Kidney epithelial cell (primary cell): ENCODE measurements around the gene COA6. TPM values are rescaled to one million over a fixed set of nuclear protein-coding genes. Genes with fewer than 3 reads are reported as not detected.

Experiments
- DNase-seq: peaks from one replicate; pipeline ENCODE4 v3.0.0-alpha.2; 2010; ENCODE audit warnings: low read depth
- H3K27me3 ChIP-seq: 2 replicates; pipeline ENCODE4 v1.6.0; 2011; ENCODE audit warnings: low read length; ENCODE audit not compliant: control insufficient read depth, insufficient read depth
- H3K36me3 ChIP-seq: 2 replicates; pipeline ENCODE4 v1.5.1; 2011; ENCODE audit warnings: low read length; ENCODE audit not compliant: control insufficient read depth, insufficient read depth
- H3K4me3 ChIP-seq: 2 replicates; pipeline ENCODE4 v1.5.1; 2011; ENCODE audit warnings: low read depth, mild to moderate bottlenecking, control low read depth, low read length
- total RNA-seq: library from RNA; depleted of rRNA; stranded (reverse); fragments of >200 nt; gene quantifications from 2 replicates; pipeline ENCODE4 v1.2.3, GENCODE V29; 2015
- TF ChIP-seq, protein P1 (sequence below): IDR thresholded peaks from 2 replicates; pipeline ENCODE4 v1.5.1; 2011; ENCODE audit warnings: mild to moderate bottlenecking, moderate library complexity, low read length, control low read depth, inconsistent platforms; ENCODE audit not compliant: insufficient read depth, poor library complexity, severe bottlenecking

Gene COA6
- total RNA-seq, 1 donor from 2014 or later, result 46.2 TPM

DNA sequence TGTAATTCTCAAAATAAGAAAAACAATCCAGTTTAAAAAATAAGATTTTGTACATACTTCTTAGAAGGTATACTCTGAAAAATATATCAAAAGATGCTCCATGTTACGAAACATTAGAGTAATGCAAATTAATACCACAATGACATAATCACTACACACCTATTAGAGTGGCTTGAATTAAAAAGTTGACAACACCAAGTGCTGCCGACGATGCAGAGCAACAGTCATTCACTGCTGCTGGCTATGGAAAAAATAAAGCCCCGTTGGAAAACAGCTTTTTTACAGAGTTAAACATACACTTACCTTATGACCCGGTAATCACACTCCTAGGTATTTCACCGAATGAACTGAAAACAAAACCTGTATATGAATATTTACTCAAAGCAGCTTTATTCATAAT is 14.8 kb downstream of the COA6 start:
- Histone ChIP-seq H3K36me3 (no peaks in the 10 kb centered on the region), H3K27me3 (no peaks in the 10 kb centered on the region), H3K4me3 (no peak overlapping the region)
- DNase-seq, result no peak
- TF ChIP-seq, protein P1, sequence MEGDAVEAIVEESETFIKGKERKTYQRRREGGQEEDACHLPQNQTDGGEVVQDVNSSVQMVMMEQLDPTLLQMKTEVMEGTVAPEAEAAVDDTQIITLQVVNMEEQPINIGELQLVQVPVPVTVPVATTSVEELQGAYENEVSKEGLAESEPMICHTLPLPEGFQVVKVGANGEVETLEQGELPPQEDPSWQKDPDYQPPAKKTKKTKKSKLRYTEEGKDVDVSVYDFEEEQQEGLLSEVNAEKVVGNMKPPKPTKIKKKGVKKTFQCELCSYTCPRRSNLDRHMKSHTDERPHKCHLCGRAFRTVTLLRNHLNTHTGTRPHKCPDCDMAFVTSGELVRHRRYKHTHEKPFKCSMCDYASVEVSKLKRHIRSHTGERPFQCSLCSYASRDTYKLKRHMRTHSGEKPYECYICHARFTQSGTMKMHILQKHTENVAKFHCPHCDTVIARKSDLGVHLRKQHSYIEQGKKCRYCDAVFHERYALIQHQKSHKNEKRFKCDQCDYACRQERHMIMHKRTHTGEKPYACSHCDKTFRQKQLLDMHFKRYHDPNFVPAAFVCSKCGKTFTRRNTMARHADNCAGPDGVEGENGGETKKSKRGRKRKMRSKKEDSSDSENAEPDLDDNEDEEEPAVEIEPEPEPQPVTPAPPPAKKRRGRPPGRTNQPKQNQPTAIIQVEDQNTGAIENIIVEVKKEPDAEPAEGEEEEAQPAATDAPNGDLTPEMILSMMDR, result no peak

DNA sequence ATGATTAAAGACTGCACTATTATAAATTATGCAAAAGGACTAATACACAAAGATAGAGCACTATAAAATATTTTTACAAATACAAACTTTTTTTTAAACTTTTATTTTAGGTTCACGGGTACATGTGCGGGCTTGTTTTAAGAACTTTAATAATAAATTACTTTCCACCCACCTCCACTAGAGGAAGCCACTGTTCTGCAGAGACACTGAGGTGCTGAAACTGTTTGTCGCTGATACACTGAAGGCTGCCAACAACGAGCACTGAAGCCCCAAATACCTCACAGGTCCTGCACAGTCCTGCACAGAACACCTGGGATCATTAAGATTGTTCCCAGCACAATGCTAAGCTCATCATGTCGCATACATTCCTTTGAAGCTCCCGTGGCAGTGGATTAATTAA is 19.9 kb downstream of the COA6 start:
- H3K36me3 ChIP-seq, result peaks cover 2% of the 10 kb centered on the region
- H3K4me3 ChIP-seq, result no peak overlapping the region
- TF ChIP-seq, protein P1, result no peak
- H3K27me3 ChIP-seq, result no peaks in the 10 kb centered on the region
- DNase-seq, result no peak

DNA sequence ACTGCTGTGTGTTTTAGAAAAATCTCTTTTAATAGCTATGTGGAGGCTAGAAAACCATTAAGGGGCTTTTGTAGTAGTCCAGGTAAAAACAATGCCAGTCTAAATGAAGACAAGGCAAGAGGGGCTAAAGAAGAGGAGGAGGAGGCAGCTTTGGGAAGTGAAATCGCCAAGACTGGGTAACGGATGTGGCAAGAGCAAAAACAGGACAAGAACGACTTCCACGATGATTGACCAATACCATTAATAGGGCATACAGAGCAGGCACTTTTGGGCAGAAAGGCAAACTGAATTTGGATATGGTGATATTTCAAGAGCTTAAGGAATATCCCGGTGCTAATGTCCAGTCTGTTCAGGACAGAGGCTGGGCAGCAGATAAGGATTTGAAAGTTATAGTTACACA is 22.0 kb downstream of the COA6 start:
- DNase-seq, result no peak
- peaks cover 2% of the 10 kb centered on the region for H3K36me3 ChIP-seq
- H3K4me3 ChIP-seq, result no peak overlapping the region
- TF ChIP-seq, protein P1, result no peak
- H3K27me3 ChIP-seq, result no peaks in the 10 kb centered on the region

DNA sequence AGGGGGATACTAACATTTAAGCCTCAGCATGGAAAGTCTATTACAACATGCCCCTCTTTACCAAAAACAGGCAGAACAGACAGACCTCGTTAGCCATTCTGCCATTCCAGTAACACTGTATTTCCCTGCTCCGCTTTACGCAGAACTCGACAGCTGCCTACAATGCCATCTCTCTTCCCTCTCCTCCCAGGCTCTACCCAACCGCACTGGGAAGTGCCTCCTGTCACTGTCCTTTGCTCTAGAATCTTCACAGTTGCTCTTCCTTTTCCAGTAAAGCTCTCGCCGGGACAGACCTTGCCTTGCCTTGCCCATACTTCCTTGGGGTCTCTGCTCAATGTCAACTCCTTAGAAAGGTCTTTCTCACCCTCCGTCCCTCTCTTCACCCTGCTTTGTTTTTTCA is 22.8 kb downstream of the COA6 start:
- Histone ChIP-seq H3K4me3 (no peak overlapping the region), H3K27me3 (no peaks in the 10 kb centered on the region), H3K36me3 (peaks cover 2% of the 10 kb centered on the region)
- TF ChIP-seq, protein P1, result no peak
- DNase-seq, result no peak

DNA sequence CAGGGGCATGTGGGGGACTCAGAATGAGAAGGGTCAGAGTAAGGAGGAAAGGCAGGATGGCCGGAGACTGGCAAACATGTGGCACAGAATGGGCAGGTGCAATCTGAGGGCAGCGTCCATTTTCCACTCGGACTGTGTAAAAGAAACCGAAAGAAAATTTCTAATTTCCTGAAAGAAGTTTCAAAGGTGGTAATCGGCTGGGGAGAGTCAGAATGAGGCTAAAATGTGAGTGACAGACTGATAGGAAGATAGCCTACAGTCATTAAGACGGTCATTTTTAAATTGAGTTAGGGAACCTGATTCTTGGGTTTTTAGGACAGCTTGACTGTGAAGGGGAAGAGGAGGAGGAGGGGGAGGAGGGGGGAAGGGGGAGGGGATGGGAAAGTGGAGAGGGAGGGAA is 23.6 kb downstream of the COA6 start:
- Histone ChIP-seq H3K4me3 (no peak overlapping the region), H3K36me3 (peaks cover 2% of the 10 kb centered on the region), H3K27me3 (no peaks in the 10 kb centered on the region)
- TF ChIP-seq, protein P1, result no peak
- no peak for DNase-seq

DNA sequence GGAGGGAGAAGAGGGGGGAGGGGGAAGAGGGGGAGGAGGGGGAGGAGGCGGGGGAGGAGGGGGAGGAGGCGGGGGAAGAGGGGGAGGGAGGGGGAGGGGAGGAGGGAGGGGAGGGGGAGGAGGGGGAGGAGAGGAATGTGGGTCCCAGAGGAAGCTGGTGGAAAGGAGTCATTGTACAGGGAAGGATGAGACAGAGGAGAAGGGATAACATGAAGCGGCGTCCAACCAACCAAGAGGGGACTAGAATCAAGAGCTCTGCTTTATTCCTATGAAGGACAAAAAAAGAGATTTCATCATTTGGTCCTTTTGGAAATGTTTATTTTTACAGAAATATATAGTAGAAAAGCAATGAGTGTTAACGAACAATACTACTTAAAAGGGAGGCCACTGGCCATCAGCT is 24.5 kb downstream of the COA6 start:
- H3K36me3 ChIP-seq, result peaks cover 2% of the 10 kb centered on the region
- TF ChIP-seq, protein P1, result no peak
- DNase-seq, result no peak
- no peak overlapping the region for H3K4me3 ChIP-seq
- no peaks in the 10 kb centered on the region for H3K27me3 ChIP-seq
